Upper lobe of left lung (tissue), 4 donors: ENCODE measurements around the gene ERFE.

Experiments used
- CTCF ChIP-seq, 6 experiments: fragments of 450-650 bp in 4 of 6; fragments of 200-600 bp in 2 of 6; sonication (generic) in 2 of 6; IDR thresholded peaks; one replicate each; pipeline ENCODE4 v1.5.1; 2016 to 2019; ENCODE audit warnings: antibody characterized with exemption in 6 of 6
- EP300 ChIP-seq, 4 donors: sonication (generic); formaldehyde crosslinking; IDR thresholded peaks; one replicate each; pipeline ENCODE4 v1.5.1; 2017; ENCODE audit warnings: antibody characterized with exemption in 4 of 4, control low read depth in 2 of 4
- POLR2A ChIP-seq, 4 donors: fragments of 450-650 bp; IDR thresholded peaks; one replicate each; pipeline ENCODE4 v1.5.1; 2016 to 2017; ENCODE audit warnings: antibody characterized with exemption in 4 of 4, mild to moderate bottlenecking in 2 of 4
- POLR2AphosphoS5 ChIP-seq, 2 donors: sonication (generic); formaldehyde crosslinking; IDR thresholded peaks; one replicate each; pipeline ENCODE4 v1.5.1; 2017; ENCODE audit warnings: antibody characterized with exemption in 2 of 2

- TF ChIP-seq POLR2A (IDR thresholded peaks at IDR 0.05) (no peak), CTCF (IDR thresholded peaks at IDR 0.05) (no peak), EP300 (IDR thresholded peaks at IDR 0.05) (no peak), POLR2AphosphoS5 (IDR thresholded peaks at IDR 0.05) (no peak)
Measured at GRCh38 chr2:238135601-238136150, 23.1 kb upstream of the ERFE start.
